Measurements from ENCODE around the gene EXTL1. TPM values are rescaled to one million over a fixed set of nuclear protein-coding genes. Genes with fewer than 3 reads are reported as not detected.

The EXTL1 gene
- total RNA-seq, 1 donor from 2014 or later = 2.6 TPM

DNA sequence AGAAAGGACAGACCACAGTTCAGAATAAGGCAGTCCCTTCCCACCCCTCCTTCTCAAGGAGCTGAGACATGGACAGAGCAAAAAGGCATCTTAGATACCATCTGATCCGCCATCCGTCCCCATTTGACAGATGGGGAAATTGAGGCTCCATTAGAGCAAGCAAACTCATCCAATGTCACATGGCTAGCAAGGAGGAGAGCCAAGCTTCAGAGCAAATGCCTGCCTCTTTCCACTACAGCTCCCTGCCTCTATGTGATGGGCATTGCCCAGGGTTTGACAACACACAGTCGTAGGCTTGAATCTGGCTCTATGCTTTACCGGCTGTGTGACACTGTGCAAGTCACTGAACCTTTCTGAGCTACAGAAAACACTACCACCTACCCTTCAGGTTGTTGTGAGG lies 20.4 kb downstream of the EXTL1 start:
- Mint-ChIP-seq H3K9me3 (ENCODE audit: unreplicated experiment) (peaks cover 2% of the 10 kb centered on the region), H3K4me3 (ENCODE audit: unreplicated experiment) (no peak overlapping the region), H3K4me1 (ENCODE audit: low read depth, unreplicated experiment) (peaks cover 5% of the 10 kb centered on the region), H3K36me3 (ENCODE audit: unreplicated experiment) (no peaks in the 10 kb centered on the region), H3K27me3 (ENCODE audit: unreplicated experiment) (peaks cover 8% of the 10 kb centered on the region), H3K27ac (ENCODE audit: unreplicated experiment) (no peak overlapping the region)
- TF ChIP-seq CTCF (IDR thresholded peaks at IDR 0.05; ENCODE audit: partially characterized antibody, unreplicated experiment) = no peak
- DNase-seq = no peak

DNA sequence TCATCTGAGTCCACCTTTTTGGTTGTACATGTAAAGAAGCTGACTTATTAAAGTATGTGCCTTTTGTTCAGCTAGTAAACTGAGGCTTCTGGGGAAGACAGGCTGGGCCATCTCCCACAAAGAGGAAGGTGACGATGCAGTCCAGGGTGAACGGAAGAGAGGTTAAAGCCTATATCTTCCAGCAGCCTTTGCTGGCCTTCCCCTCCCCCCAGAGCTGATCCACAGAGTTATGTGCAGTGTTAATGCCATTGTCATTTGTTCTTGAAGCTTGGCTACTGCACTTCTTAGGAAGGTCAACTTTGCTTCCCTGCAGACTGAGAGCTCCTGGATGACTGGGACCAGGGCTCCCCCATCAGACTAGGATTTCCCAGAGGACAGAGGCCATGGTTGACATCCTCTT lies 22.2 kb downstream of the EXTL1 start:
- H3K4me1 Mint-ChIP-seq (ENCODE audit: low read depth, unreplicated experiment) = peaks cover 5% of the 10 kb centered on the region
- peaks cover 2% of the 10 kb centered on the region for H3K9me3 Mint-ChIP-seq (ENCODE audit: unreplicated experiment)
- H3K4me3 Mint-ChIP-seq (ENCODE audit: unreplicated experiment) = no peak overlapping the region
- DNase-seq = no peak
- no peak overlapping the region for H3K27ac Mint-ChIP-seq (ENCODE audit: unreplicated experiment)
- peaks cover 16% of the 10 kb centered on the region for H3K27me3 Mint-ChIP-seq (ENCODE audit: unreplicated experiment)
- TF ChIP-seq CTCF (IDR thresholded peaks at IDR 0.05; ENCODE audit: partially characterized antibody, unreplicated experiment) = no peak
- H3K36me3 Mint-ChIP-seq (ENCODE audit: unreplicated experiment) = no peaks in the 10 kb centered on the region

DNA sequence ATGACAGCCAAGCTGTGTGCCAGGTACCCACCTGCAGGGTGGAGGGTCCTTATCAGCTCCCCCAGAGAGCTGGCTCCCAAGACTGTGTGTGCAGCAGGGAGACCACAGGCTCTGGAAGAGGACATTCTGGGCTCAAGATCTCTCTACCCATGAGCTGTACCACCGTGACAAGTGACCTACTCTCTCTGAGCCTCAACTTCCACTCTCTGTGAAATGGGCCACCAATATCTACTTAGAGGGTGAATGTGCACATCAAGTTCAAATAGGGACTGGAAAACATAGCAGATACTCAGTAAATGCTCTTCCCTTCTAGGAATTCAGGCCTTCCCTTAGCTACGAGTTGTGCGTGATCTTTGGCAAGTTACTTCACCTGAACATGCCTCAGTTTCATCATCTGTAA lies 22.8 kb downstream of the EXTL1 start:
- H3K27me3 Mint-ChIP-seq (ENCODE audit: unreplicated experiment) = peaks cover 17% of the 10 kb centered on the region
- peaks cover 5% of the 10 kb centered on the region for H3K4me1 Mint-ChIP-seq (ENCODE audit: low read depth, unreplicated experiment)
- H3K36me3 Mint-ChIP-seq (ENCODE audit: unreplicated experiment) = no peaks in the 10 kb centered on the region
- H3K4me3 Mint-ChIP-seq (ENCODE audit: unreplicated experiment) = no peak overlapping the region
- H3K27ac Mint-ChIP-seq (ENCODE audit: unreplicated experiment) = no peak overlapping the region
- H3K9me3 Mint-ChIP-seq (ENCODE audit: unreplicated experiment) = no peaks in the 10 kb centered on the region
- TF ChIP-seq CTCF (IDR thresholded peaks at IDR 0.05; ENCODE audit: partially characterized antibody, unreplicated experiment) = no peak
- DNase-seq = no peak

DNA sequence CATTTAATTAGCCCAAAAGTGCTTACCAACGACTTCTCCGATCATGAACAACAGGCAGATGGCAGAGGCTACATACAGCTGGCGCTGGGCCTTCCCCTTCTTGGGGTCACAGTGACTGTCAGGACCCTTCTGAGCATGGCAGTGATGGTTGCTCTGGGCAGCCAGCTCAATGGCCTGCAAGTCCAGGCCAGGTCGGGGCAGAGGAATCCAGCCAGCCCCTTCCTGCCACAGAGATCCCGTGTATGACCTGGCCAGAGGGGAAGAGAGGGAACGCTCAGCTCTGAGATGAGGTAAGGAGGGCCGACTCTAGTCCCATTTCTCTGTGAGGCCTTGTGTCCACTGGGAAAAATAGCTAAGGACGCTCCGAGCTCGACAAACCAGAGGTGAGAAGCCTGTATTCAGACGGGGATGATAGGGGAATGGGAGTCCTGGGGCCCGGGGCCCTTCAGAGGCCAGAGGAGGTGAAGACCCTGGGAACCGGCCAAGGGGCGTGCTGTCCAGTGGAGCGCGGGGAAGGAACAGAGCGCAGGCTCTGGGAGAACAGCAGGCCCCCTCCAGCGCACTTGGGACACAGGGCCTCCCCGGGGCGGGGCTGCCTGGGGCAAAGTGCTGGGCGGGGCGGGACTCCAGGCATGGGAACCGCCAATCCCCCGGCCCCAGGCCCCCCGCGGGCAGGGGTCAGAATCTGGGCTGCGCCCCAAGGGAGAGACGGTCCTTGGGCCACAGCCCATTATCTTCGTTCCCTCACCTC lies 23.6 kb downstream of the EXTL1 start:
- peak; percentile 43 for DNase-seq
- no peak for TF ChIP-seq CTCF (IDR thresholded peaks at IDR 0.05; ENCODE audit: partially characterized antibody, unreplicated experiment)
- Mint-ChIP-seq H3K36me3 (ENCODE audit: unreplicated experiment) (no peaks in the 10 kb centered on the region), H3K27me3 (ENCODE audit: unreplicated experiment) (peaks cover 17% of the 10 kb centered on the region), H3K27ac (ENCODE audit: unreplicated experiment) (no peak overlapping the region), H3K9me3 (ENCODE audit: unreplicated experiment) (no peaks in the 10 kb centered on the region), H3K4me3 (ENCODE audit: unreplicated experiment) (peak overlapping the region; percentile 60), H3K4me1 (ENCODE audit: low read depth, unreplicated experiment) (peaks cover 5% of the 10 kb centered on the region)

DNA sequence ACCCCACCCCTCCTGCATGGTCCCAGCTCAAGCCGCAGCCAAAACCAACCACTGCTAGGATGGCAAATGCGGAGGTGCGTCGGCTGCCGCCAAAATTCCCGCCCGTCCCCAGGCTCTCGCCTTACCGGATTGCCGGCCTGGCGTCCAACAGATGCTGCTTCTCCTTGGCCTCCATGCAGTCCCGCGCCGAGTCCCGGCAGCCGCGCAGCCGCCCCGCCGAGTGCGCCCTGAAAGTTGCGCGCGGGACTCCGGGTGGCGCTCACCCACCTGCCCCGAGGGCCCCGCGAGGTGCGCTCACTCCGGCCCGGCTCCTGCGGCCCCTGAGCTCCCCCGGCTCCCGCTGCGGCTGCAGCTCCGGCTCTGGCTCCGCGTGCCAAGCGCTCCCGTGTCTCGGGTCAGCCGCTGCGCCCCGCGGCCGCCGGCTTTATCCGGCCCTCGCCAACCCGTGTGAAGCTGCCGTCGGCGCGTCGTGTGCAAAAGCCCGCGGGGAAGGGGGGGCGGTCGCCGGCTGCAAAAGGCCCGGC lies 24.2 kb downstream of the EXTL1 start, which contains the start of gene SLC30A2:
Gene SLC30A2 (minus strand): TSS at position 397 of the 524 bp plus-strand sequence. CDS start 222 bp downstream, at position 175.
- no peaks in the 10 kb centered on the region for H3K9me3 Mint-ChIP-seq (ENCODE audit: unreplicated experiment)
- peaks cover 17% of the 10 kb centered on the region for H3K27me3 Mint-ChIP-seq (ENCODE audit: unreplicated experiment)
- peak; percentile 46 for DNase-seq
- peaks cover 5% of the 10 kb centered on the region for H3K4me1 Mint-ChIP-seq (ENCODE audit: low read depth, unreplicated experiment)
- TF ChIP-seq CTCF (IDR thresholded peaks at IDR 0.05; ENCODE audit: partially characterized antibody, unreplicated experiment) = no peak
- peak within 1 kb of the TSS; percentile 60 for H3K4me3 Mint-ChIP-seq (ENCODE audit: unreplicated experiment)
- no peak within 1 kb of the TSS for H3K27ac Mint-ChIP-seq (ENCODE audit: unreplicated experiment)
- H3K36me3 Mint-ChIP-seq (ENCODE audit: unreplicated experiment) = no peaks in the 10 kb centered on the region

Data from glutamatergic neuron (in vitro differentiated cells).